NCI-H2227 (cell line): ENCODE measurements around the gene CXorf49B.

Experiments
- DNase-seq: peaks from one replicate; lab custom pipeline; 2025; ENCODE audit not compliant: unreplicated experiment; lab: John Stamatoyannopoulos, UW

CXorf49B gene

DNA sequence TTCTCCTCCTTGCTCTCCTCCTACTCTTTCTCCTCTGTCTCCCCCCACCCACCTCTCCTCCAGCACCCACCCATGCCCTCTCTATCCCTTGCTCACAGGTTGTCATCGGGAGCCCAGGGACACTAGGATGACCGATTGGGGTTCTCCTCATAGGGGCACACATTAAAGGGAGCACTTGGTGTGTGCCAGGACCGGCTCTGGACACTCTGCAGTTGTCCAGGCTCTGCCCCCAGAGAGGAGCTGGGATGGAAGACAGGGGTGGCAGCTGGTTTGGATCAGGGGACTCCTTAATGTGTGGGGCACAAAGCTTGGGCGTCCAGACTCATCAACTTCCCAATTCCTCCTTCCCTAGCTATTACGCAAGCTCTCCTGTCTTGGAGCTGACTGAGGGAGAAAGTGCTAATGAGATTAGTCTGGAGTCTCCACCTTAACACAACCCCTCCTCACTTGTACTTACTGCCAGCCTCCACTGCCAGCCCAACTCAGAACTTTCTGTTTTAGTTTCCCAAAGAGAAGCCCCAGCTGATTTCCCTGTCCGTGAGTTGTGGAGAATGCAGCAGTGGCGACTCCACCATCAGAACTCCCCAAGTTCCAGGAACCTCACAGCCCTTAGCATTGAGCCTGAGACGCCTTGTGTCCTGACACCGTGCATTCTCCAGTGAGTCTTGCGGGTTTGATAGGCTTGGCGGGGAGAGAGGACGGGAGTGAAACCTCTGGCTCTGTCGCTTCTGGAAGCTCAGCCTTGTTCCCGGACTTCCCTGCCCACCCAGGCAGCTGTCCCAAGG lies 52.2 kb downstream of the CXorf49B start:
- DNase-seq, result no peak

DNA sequence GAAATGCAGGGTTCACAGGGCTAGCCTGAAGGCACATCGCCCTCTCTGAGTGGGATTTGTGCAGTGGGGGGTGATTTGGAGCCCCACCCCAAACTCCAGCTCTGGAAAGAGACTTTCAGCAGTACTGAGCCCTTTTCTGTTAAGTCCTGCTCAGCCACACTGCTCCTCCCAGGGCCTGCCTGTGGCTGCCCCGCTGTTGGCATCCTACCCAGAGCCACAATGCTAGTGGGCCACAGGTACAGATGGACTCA lies 52.7 kb downstream of the CXorf49B start:
- no peak for DNase-seq
